ENCODE measurements around the gene KIF16B.

DNA sequence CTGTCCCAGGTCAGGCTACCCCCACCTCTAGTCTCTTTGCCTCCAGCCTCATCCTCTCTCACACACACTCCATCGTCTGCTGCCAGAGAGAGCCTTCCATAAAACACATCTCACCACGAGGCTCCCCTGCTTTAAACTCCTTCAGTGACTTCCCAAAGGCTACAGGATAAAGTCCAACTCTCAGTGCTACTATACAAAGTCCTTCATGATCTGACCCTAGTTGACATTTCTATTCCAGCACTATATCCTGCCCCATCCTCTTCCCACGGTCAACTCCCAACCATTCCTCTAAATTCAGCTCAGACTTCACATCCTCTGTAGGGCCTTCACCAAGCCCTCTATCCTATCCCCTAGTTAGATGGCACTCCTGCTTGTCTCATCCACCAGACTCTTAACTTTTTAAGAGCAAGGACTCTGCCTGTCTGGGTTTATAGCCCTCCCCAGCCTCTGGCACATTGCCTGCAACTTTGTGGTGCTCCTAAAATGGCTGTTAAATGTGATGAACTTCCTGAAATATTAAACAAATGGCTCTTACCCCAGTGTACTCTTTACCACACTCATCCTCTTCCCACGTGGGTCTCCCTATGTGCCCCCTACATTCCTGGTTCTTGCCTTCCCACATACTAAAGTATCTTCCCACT is 36.1 kb downstream of the KIF16B start:
- TF ChIP-seq, protein P1, sequence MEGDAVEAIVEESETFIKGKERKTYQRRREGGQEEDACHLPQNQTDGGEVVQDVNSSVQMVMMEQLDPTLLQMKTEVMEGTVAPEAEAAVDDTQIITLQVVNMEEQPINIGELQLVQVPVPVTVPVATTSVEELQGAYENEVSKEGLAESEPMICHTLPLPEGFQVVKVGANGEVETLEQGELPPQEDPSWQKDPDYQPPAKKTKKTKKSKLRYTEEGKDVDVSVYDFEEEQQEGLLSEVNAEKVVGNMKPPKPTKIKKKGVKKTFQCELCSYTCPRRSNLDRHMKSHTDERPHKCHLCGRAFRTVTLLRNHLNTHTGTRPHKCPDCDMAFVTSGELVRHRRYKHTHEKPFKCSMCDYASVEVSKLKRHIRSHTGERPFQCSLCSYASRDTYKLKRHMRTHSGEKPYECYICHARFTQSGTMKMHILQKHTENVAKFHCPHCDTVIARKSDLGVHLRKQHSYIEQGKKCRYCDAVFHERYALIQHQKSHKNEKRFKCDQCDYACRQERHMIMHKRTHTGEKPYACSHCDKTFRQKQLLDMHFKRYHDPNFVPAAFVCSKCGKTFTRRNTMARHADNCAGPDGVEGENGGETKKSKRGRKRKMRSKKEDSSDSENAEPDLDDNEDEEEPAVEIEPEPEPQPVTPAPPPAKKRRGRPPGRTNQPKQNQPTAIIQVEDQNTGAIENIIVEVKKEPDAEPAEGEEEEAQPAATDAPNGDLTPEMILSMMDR (IDR thresholded peaks at IDR 0.05): no peak
- TF ChIP-seq, protein P2, sequence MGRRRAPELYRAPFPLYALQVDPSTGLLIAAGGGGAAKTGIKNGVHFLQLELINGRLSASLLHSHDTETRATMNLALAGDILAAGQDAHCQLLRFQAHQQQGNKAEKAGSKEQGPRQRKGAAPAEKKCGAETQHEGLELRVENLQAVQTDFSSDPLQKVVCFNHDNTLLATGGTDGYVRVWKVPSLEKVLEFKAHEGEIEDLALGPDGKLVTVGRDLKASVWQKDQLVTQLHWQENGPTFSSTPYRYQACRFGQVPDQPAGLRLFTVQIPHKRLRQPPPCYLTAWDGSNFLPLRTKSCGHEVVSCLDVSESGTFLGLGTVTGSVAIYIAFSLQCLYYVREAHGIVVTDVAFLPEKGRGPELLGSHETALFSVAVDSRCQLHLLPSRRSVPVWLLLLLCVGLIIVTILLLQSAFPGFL (CRISPR knock-in tag; IDR thresholded peaks at IDR 0.05; ENCODE audit: borderline replicate concordance): no peak
- TF ChIP-seq NR3C1 (CRISPR knock-in tag; conservative IDR thresholded peaks at IDR 0.05; ENCODE audit: low read depth): no peak
- no peak for TF ChIP-seq NR2C2 (CRISPR knock-in tag; IDR thresholded peaks at IDR 0.05)
- TF ChIP-seq SP1 (CRISPR knock-in tag; conservative IDR thresholded peaks at IDR 0.05): no peak
- TF ChIP-seq, protein P3, sequence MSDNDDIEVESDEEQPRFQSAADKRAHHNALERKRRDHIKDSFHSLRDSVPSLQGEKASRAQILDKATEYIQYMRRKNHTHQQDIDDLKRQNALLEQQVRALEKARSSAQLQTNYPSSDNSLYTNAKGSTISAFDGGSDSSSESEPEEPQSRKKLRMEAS (CRISPR knock-in tag; IDR thresholded peaks at IDR 0.05): no peak
- TF ChIP-seq ELF4 (CRISPR knock-in tag; IDR thresholded peaks at IDR 0.05; ENCODE audit: low read depth): no peak
- no peak for TF ChIP-seq PRRX2 (CRISPR knock-in tag; IDR thresholded peaks at IDR 0.05)
- no peak for TF ChIP-seq GABPB1 (CRISPR knock-in tag; IDR thresholded peaks at IDR 0.05)
- TF ChIP-seq ZBTB21 (CRISPR knock-in tag; IDR thresholded peaks at IDR 0.05; ENCODE audit: borderline replicate concordance): no peak
- TF ChIP-seq, protein P4, sequence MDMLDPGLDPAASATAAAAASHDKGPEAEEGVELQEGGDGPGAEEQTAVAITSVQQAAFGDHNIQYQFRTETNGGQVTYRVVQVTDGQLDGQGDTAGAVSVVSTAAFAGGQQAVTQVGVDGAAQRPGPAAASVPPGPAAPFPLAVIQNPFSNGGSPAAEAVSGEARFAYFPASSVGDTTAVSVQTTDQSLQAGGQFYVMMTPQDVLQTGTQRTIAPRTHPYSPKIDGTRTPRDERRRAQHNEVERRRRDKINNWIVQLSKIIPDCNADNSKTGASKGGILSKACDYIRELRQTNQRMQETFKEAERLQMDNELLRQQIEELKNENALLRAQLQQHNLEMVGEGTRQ (CRISPR knock-in tag; IDR thresholded peaks at IDR 0.05): no peak
- TF ChIP-seq, protein P5, sequence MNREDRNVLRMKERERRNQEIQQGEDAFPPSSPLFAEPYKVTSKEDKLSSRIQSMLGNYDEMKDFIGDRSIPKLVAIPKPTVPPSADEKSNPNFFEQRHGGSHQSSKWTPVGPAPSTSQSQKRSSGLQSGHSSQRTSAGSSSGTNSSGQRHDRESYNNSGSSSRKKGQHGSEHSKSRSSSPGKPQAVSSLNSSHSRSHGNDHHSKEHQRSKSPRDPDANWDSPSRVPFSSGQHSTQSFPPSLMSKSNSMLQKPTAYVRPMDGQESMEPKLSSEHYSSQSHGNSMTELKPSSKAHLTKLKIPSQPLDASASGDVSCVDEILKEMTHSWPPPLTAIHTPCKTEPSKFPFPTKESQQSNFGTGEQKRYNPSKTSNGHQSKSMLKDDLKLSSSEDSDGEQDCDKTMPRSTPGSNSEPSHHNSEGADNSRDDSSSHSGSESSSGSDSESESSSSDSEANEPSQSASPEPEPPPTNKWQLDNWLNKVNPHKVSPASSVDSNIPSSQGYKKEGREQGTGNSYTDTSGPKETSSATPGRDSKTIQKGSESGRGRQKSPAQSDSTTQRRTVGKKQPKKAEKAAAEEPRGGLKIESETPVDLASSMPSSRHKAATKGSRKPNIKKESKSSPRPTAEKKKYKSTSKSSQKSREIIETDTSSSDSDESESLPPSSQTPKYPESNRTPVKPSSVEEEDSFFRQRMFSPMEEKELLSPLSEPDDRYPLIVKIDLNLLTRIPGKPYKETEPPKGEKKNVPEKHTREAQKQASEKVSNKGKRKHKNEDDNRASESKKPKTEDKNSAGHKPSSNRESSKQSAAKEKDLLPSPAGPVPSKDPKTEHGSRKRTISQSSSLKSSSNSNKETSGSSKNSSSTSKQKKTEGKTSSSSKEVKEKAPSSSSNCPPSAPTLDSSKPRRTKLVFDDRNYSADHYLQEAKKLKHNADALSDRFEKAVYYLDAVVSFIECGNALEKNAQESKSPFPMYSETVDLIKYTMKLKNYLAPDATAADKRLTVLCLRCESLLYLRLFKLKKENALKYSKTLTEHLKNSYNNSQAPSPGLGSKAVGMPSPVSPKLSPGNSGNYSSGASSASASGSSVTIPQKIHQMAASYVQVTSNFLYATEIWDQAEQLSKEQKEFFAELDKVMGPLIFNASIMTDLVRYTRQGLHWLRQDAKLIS (CRISPR knock-in tag; IDR thresholded peaks at IDR 0.05; ENCODE audit: borderline replicate concordance): no peak

All from WTC11 (cell line).